BJ (cell line): Measurements from ENCODE around the gene NAALADL2. TPM values are rescaled to one million over a fixed set of nuclear protein-coding genes. Genes with fewer than 3 reads are reported as not detected.

ENCODE experiments used
- CTCF ChIA-PET: fragments of 350-600 bp; formaldehyde crosslinking; extraction: SDS; loops from one replicate; lab custom pipeline; 2021; ENCODE audit warnings: antibody characterized with exemption, inconsistent platforms; lab: Yijun Ruan, JAX
- POLR2A ChIA-PET: fragments of 300-600 bp; sonication (Branson Sonifier 250); formaldehyde crosslinking; extraction: SDS; loops from one replicate; lab custom pipeline; 2021; ENCODE audit warnings: antibody characterized with exemption; lab: Charles Lee
- DNase-seq: peaks from one replicate; pipeline ENCODE4 v3.0.0-alpha.2; 2011; ENCODE audit warnings: low read depth
- H3K27me3 ChIP-seq: 2 replicates; pipeline ENCODE4 v1.6.0; 2011; ENCODE audit warnings: low read length; ENCODE audit not compliant: control insufficient read depth, insufficient read depth
- H3K36me3 ChIP-seq: 2 replicates; pipeline ENCODE4 v1.5.1; 2011; ENCODE audit warnings: low read length; ENCODE audit not compliant: control insufficient read depth, insufficient read depth
- H3K4me3 ChIP-seq: 2 replicates; pipeline ENCODE4 v1.5.1; 2011; ENCODE audit warnings: low read depth, mild to moderate bottlenecking, control low read depth, low read length
- CTCF ChIP-seq: IDR thresholded peaks from 2 replicates; pipeline ENCODE4 v1.5.1; 2011; ENCODE audit warnings: low read depth, mild to moderate bottlenecking, control low read depth, inconsistent platforms, low read length, moderate library complexity; ENCODE audit not compliant: insufficient read depth
- polyA plus RNA-seq: library from polyadenylated mRNA; depleted of rRNA; stranded (reverse); fragments of >200 nt; gene quantifications from 2 replicates; pipeline ENCODE4 v1.2.3, GENCODE V29; 2011

The NAALADL2 gene
- polyA plus RNA-seq, 1 experiment = 3.6 TPM

- no peak overlapping the region for H3K4me3 ChIP-seq
- TF ChIP-seq CTCF = no peak
- ChIA-PET CTCF (no interaction called here), POLR2A (no interaction called here)
- DNase-seq = no peak
- H3K36me3 ChIP-seq = no peaks in the 10 kb centered on the region
- no peaks in the 10 kb centered on the region for H3K27me3 ChIP-seq
These were observed 481.3 kb downstream of the NAALADL2 start for GRCh38 chr3:175340338-175341015.

DNA sequence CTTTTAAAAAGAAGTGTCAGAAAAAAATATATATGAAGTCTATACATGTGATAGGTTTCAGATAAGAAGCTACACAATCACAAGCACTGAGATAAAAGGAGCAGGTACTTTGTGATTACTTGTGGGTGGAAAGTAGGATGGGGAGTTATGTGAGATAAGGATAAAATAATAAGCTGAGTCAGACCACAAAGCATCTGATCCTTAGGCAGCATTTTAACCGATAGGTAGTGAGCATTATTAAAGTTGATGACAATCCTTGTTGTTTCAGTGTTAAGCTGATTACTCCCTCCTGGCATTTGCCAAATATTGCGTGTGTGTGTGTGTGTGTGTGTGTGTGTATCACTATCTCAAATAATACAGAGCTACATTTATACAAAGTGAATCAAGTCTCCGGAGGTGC lies 483.1 kb downstream of the NAALADL2 start:
- H3K27me3 ChIP-seq = no peaks in the 10 kb centered on the region
- TF ChIP-seq CTCF = no peak
- POLR2A ChIA-PET = no interaction called here
- no peak overlapping the region for H3K4me3 ChIP-seq
- no peaks in the 10 kb centered on the region for H3K36me3 ChIP-seq
- DNase-seq = no peak
- CTCF ChIA-PET = no interaction called here

- no peak for TF ChIP-seq CTCF
- no peaks in the 10 kb centered on the region for H3K36me3 ChIP-seq
- no peaks in the 10 kb centered on the region for H3K27me3 ChIP-seq
- ChIA-PET POLR2A (interaction anchor here (0.6 kb wide), 1 partner anchor 377 kb away, joined by 4 read pairs; no protein-coding TSS in a partner anchor), CTCF (no interaction called here)
- no peak for DNase-seq
- no peak overlapping the region for H3K4me3 ChIP-seq
These were observed 484.8 kb downstream of the NAALADL2 start for GRCh38 chr3:175343946-175344345.

GRCh38 chr3:175346573-175347356 lies 487.6 kb downstream of the NAALADL2 start:
- Histone ChIP-seq H3K27me3 (no peaks in the 10 kb centered on the region), H3K4me3 (no peak overlapping the region), H3K36me3 (no peaks in the 10 kb centered on the region)
- ChIA-PET CTCF (no interaction called here), POLR2A (no interaction called here)
- DNase-seq = peak; percentile 68
- TF ChIP-seq CTCF = no peak

DNA sequence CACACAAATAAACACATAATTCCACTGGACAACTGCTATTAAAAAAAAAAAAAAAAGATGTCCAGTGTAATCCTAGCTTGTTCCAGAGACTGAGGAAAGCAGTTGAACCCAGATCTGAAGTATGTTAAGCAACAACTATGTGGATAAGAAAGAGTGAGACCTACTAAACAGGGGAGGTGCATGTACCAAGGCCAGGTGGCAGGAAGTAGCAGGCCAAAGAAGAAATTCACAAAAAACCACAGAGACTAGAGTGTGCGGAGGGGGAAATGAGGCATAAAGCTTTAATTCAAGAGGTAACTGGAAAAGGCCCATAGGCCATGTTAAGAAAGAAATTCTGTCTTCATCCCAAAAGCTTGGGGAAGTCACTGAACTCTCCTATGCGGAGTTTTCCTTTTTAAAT lies 490.0 kb downstream of the NAALADL2 start:
- H3K27me3 ChIP-seq = no peaks in the 10 kb centered on the region
- CTCF ChIA-PET = no interaction called here
- no peaks in the 10 kb centered on the region for H3K36me3 ChIP-seq
- H3K4me3 ChIP-seq = no peak overlapping the region
- TF ChIP-seq CTCF = no peak
- no peak for DNase-seq
- POLR2A ChIA-PET = no interaction called here
